ENCODE measurements around the gene MINAR1.

MINAR1 gene

GRCh38 chr15:79440355-79440908 is 8.3 kb downstream of the MINAR1 start:
- no peak for DNase-seq (ENCODE audit: low read depth)
- no peak overlapping the region for H3K4me3 ChIP-seq (ENCODE audit: low read depth, low read length)
- no peak for TF ChIP-seq CTCF (conservative IDR thresholded peaks at IDR 0.05; ENCODE audit: low read depth, low read length)

- H3K4me3 ChIP-seq (ENCODE audit: low read depth, low read length): no peak overlapping the region
- TF ChIP-seq CTCF (conservative IDR thresholded peaks at IDR 0.05; ENCODE audit: low read depth, low read length): no peak
- DNase-seq (ENCODE audit: low read depth): no peak
Observed at GRCh38 chr15:79442911-79443310, 10.8 kb downstream of the MINAR1 start.

- no peak overlapping the region for H3K4me3 ChIP-seq (ENCODE audit: low read depth, low read length)
- DNase-seq (ENCODE audit: low read depth): no peak
- TF ChIP-seq CTCF (conservative IDR thresholded peaks at IDR 0.05; ENCODE audit: low read depth, low read length): no peak
Observed at GRCh38 chr15:79447060-79447459, 14.9 kb downstream of the MINAR1 start.

GRCh38 chr15:79450648-79451047 is 18.5 kb downstream of the MINAR1 start:
- peak; percentile 55 for TF ChIP-seq CTCF (conservative IDR thresholded peaks at IDR 0.05; ENCODE audit: low read depth, low read length)
- DNase-seq (ENCODE audit: low read depth): no peak
- no peak overlapping the region for H3K4me3 ChIP-seq (ENCODE audit: low read depth, low read length)

GRCh38 chr15:79451361-79451999 is 19.3 kb downstream of the MINAR1 start:
- no peak for DNase-seq (ENCODE audit: low read depth)
- TF ChIP-seq CTCF (conservative IDR thresholded peaks at IDR 0.05; ENCODE audit: low read depth, low read length): no peak
- no peak overlapping the region for H3K4me3 ChIP-seq (ENCODE audit: low read depth, low read length)

- no peak for DNase-seq (ENCODE audit: low read depth)
- TF ChIP-seq CTCF (conservative IDR thresholded peaks at IDR 0.05; ENCODE audit: low read depth, low read length): no peak
- H3K4me3 ChIP-seq (ENCODE audit: low read depth, low read length): no peak overlapping the region
Observed at GRCh38 chr15:79452244-79453051, 20.3 kb downstream of the MINAR1 start.

Data from choroid plexus epithelial cell (primary cell).